Upper lobe of left lung (tissue), 4 donors: ENCODE results near the gene SHCBP1L.

ENCODE experiments used
- EP300 ChIP-seq, 4 donors: sonication (generic); formaldehyde crosslinking; IDR thresholded peaks; one replicate each; pipeline ENCODE4 v1.5.1; 2017; ENCODE audit warnings: antibody characterized with exemption in 4 of 4, control low read depth in 2 of 4
- POLR2A ChIP-seq, 4 donors: fragments of 450-650 bp; IDR thresholded peaks; one replicate each; pipeline ENCODE4 v1.5.1; 2016 to 2017; ENCODE audit warnings: antibody characterized with exemption in 4 of 4, mild to moderate bottlenecking in 2 of 4
- TF ChIP-seq, protein P1 (sequence below), 6 experiments: fragments of 450-650 bp in 4 of 6; fragments of 200-600 bp in 2 of 6; sonication (generic) in 2 of 6; IDR thresholded peaks; one replicate each; pipeline ENCODE4 v1.5.1; 2016 to 2019; ENCODE audit warnings: antibody characterized with exemption in 6 of 6

DNA sequence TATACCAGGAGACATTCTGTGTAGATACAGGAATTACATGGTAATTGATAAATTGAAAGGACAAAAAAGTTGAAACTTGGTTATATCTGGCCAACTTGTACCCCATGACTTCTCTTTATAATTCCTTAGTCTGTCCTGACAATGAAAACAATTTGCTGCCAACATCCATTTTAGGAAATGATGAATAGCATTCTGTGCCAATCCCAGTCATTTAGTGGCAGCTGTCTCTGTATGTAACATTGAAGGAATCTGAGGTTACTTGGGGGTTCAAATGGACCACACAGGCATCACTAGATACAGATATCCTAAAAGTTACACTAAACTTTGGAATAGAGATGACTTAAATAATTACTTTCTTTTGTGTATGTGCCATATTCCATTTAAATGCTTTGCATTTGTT, 75.6 kb downstream of the SHCBP1L start:
- TF ChIP-seq, protein P1, sequence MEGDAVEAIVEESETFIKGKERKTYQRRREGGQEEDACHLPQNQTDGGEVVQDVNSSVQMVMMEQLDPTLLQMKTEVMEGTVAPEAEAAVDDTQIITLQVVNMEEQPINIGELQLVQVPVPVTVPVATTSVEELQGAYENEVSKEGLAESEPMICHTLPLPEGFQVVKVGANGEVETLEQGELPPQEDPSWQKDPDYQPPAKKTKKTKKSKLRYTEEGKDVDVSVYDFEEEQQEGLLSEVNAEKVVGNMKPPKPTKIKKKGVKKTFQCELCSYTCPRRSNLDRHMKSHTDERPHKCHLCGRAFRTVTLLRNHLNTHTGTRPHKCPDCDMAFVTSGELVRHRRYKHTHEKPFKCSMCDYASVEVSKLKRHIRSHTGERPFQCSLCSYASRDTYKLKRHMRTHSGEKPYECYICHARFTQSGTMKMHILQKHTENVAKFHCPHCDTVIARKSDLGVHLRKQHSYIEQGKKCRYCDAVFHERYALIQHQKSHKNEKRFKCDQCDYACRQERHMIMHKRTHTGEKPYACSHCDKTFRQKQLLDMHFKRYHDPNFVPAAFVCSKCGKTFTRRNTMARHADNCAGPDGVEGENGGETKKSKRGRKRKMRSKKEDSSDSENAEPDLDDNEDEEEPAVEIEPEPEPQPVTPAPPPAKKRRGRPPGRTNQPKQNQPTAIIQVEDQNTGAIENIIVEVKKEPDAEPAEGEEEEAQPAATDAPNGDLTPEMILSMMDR (IDR thresholded peaks at IDR 0.05), result no peak
- TF ChIP-seq EP300 (IDR thresholded peaks at IDR 0.05), result no peak
- no peak for TF ChIP-seq POLR2A (IDR thresholded peaks at IDR 0.05)
